GM23338 (cell line): Measurements from ENCODE around the gene IL6ST. TPM values are rescaled to one million over a fixed set of nuclear protein-coding genes. Genes with fewer than 3 reads are reported as not detected.

ENCODE experiments used
- ATAC-seq: fragments of 200-7000 bp; cut with Tn5 transposase; 3 replicates; pipeline ENCODE4 v1.9.1; 2020
- DNase-seq: peaks from one replicate; pipeline ENCODE4 v3.0.0-alpha.2; 2015; ENCODE audit warnings: low spot score
- H2AFZ ChIP-seq: fragments of 200-600 bp; sonication (generic); 2 replicates; pipeline ENCODE4 v1.8.0; 2016; ENCODE audit warnings: antibody characterized with exemption, mild to moderate bottlenecking, moderate library complexity
- H3F3A ChIP-seq: fragments of 200-600 bp; sonication (generic); replicated peaks from 2 replicates; pipeline ENCODE4 v1.8.0; 2017; ENCODE audit warnings: antibody characterized with exemption, mixed run types, low read depth
- H3K27ac ChIP-seq: fragments of 200-600 bp; sonication (generic); 2 replicates; pipeline ENCODE4 v1.6.1; 2016; ENCODE audit warnings: low read depth
- H3K27me3 ChIP-seq: fragments of 200-600 bp; sonication (generic); 2 replicates; pipeline ENCODE4 v1.8.0; 2016; ENCODE audit warnings: mild to moderate bottlenecking, mixed run types, moderate library complexity; ENCODE audit not compliant: insufficient read depth
- H3K36me3 ChIP-seq: fragments of 200-600 bp; sonication (generic); 2 replicates; pipeline ENCODE4 v1.8.0; 2016; ENCODE audit warnings: mild to moderate bottlenecking; ENCODE audit not compliant: insufficient read depth
- H3K4me1 ChIP-seq: fragments of 200-600 bp; sonication (generic); 2 replicates; pipeline ENCODE4 v1.8.0; 2016; ENCODE audit warnings: mild to moderate bottlenecking, moderate library complexity; ENCODE audit not compliant: insufficient read depth
- H3K4me2 ChIP-seq: fragments of 200-600 bp; sonication (generic); 2 replicates; pipeline ENCODE4 v1.7.1; 2017; ENCODE audit warnings: mixed run types
- H3K4me3 ChIP-seq: fragments of 200-600 bp; sonication (generic); 2 replicates; pipeline ENCODE4 v1.6.1; 2016; ENCODE audit warnings: mixed run types
- H3K79me2 ChIP-seq: fragments of 200-600 bp; sonication (generic); replicated peaks from 2 replicates; pipeline ENCODE4 v1.8.0; 2017; ENCODE audit warnings: mild to moderate bottlenecking; ENCODE audit not compliant: insufficient read depth
- H3K9me2 ChIP-seq: fragments of 200-600 bp; sonication (generic); 2 replicates; pipeline ENCODE4 v1.8.0; 2017; ENCODE audit not compliant: insufficient read depth
- H4K20me1 ChIP-seq: fragments of 200-600 bp; sonication (generic); replicated peaks from 2 replicates; pipeline ENCODE4 v1.8.0; 2017; ENCODE audit warnings: mild to moderate bottlenecking; ENCODE audit not compliant: insufficient read depth
- H3K27ac Mint-ChIP-seq: 2 replicates; pipeline ENCODE4 v1.8.0; 2020; ENCODE audit warnings: inconsistent platforms, mild to moderate bottlenecking, moderate library complexity, mixed read lengths
- H3K27me3 Mint-ChIP-seq: 3 replicates; pipeline ENCODE4 v1.8.0; 2022; ENCODE audit warnings: low read depth, mild to moderate bottlenecking, moderate library complexity, mixed read lengths, inconsistent platforms; ENCODE audit not compliant: insufficient read depth, poor library complexity
- H3K36me3 Mint-ChIP-seq: 3 replicates; pipeline ENCODE4 v1.8.0; 2021; ENCODE audit warnings: low read depth, mild to moderate bottlenecking, inconsistent platforms, moderate library complexity, mixed read lengths
- H3K4me1 Mint-ChIP-seq: 3 replicates; pipeline ENCODE4 v1.8.0; 2020; ENCODE audit warnings: mild to moderate bottlenecking, inconsistent platforms, mixed read lengths
- H3K4me3 Mint-ChIP-seq: 3 replicates; pipeline ENCODE4 v1.8.0; 2021; ENCODE audit warnings: moderate library complexity, mild to moderate bottlenecking, inconsistent platforms, mixed read lengths
- H3K9me3 Mint-ChIP-seq: 3 replicates; pipeline ENCODE4 v1.8.0; 2020; ENCODE audit warnings: moderate library complexity, mild to moderate bottlenecking, inconsistent platforms, mixed read lengths
- EZH2 ChIP-seq: fragments of 200-600 bp; sonication (generic); IDR thresholded peaks from one replicate; pipeline ENCODE4 v1.8.0; 2017; ENCODE audit warnings: antibody characterized with exemption, mild to moderate bottlenecking, low read depth; ENCODE audit not compliant: unreplicated experiment
- EZH2phosphoT487 ChIP-seq: fragments of 200-600 bp; sonication (generic); IDR thresholded peaks from one replicate; pipeline ENCODE4 v1.8.1; 2018; ENCODE audit warnings: antibody characterized with exemption; ENCODE audit not compliant: unreplicated experiment
- JUNB ChIP-seq: IDR thresholded peaks from one replicate; pipeline ENCODE4 v1.6.1; 2016; ENCODE audit warnings: antibody characterized with exemption; ENCODE audit not compliant: unreplicated experiment
- NANOG ChIP-seq: IDR thresholded peaks from 2 replicates; pipeline ENCODE4 v1.6.1; 2016; ENCODE audit warnings: antibody characterized with exemption, borderline replicate concordance
- POLR2AphosphoS5 ChIP-seq: IDR thresholded peaks from 2 replicates; pipeline ENCODE4 v1.6.1; 2016; ENCODE audit warnings: antibody characterized with exemption, low read depth
- STAT1 ChIP-seq: IDR thresholded peaks from one replicate; pipeline ENCODE4 v1.6.1; 2016; ENCODE audit warnings: antibody characterized with exemption; ENCODE audit not compliant: unreplicated experiment
- ZNF114 ChIP-seq: fragments of 250-450 bp; sonication (Bioruptor Pico); IDR thresholded peaks from 2 replicates; pipeline ENCODE4 v1.5.0; 2020; ENCODE audit warnings: mild to moderate bottlenecking, moderate library complexity
- ZNF331 ChIP-seq: fragments of 250-450 bp; sonication (Bioruptor Pico); IDR thresholded peaks from 2 replicates; pipeline ENCODE4 v1.5.0; 2020; ENCODE audit warnings: low read depth, mild to moderate bottlenecking, moderate library complexity
- polyA plus RNA-seq: library from polyadenylated mRNA; unstranded; fragments of >200 nt; fragmentation: Nextera tagmentation; extraction: Ambion mirVana; gene quantifications from 2 replicates; pipeline ENCODE4 v1.2.1, GENCODE V29; 2016
- total RNA-seq: library from RNA; depleted of rRNA; stranded (reverse); fragments of >200 nt; shearing (Covaris generic); gene quantifications from 2 replicates; pipeline ENCODE4 v1.2.3, GENCODE V29; 2014
- TF ChIP-seq, protein P1 (sequence below): IDR thresholded peaks from 2 replicates; pipeline ENCODE4 v1.6.1; 2016; ENCODE audit warnings: antibody characterized with exemption
- TF ChIP-seq, protein P2 (sequence below): fragments of 250-450 bp; sonication (Bioruptor Pico); IDR thresholded peaks from 2 replicates; pipeline ENCODE4 v1.5.0; 2020; ENCODE audit warnings: mild to moderate bottlenecking, moderate library complexity
- TF ChIP-seq, protein P3 (sequence below), 2 experiments: fragments of 200-600 bp in 1 of 2; sonication (generic) in 1 of 2; conservative IDR thresholded peaks; 2 replicates each; pipeline versions ENCODE4 v1.5.1 to v1.6.1; 2016 to 2017; ENCODE audit warnings: antibody characterized with exemption in 2 of 2, low read depth in 2 of 2, mild to moderate bottlenecking in 2 of 2, moderate library complexity in 1 of 2
- TF ChIP-seq, protein P4 (sequence below): IDR thresholded peaks from one replicate; pipeline ENCODE4 v1.6.1; 2018; ENCODE audit warnings: antibody characterized with exemption; ENCODE audit not compliant: unreplicated experiment

IL6ST gene
- total and polyA plus RNA-seq, 2 experiments from 2014 or later: 6.7 to 9.8 TPM

DNA sequence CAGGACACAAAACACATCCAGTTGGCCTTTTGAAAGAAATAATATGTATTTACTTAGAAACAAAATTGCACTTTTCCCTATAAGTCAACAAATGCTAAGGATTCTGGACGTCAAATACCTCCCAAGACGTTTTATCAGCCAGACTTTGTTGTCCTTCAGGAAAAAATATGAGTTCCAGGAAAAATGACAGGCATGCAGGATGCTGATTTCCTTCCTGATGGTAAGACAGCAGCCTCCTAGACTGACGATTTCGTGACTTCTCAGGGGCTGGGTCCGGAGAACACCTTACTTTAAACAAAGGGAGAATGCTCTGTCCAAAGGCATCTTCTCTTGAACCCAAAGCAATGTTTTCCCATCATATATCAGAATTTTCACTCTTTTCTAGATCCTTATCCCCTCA is 69.1 kb downstream of the IL6ST start:
- Mint-ChIP-seq H3K9me3 (no peaks in the 10 kb centered on the region; the same call in 2 of the 3 replicates), H3K4me3 (no peak overlapping the region), H3K4me1 (peaks cover 8% of the 10 kb centered on the region), H3K36me3 (no peaks in the 10 kb centered on the region; the same call in 2 of the 3 replicates), H3K27ac (no peak overlapping the region), H3K27me3 (peaks cover 7% of the 10 kb centered on the region)
- DNase-seq (no peak), ATAC-seq (no peak)
- no peaks in the 10 kb centered on the region; the same call in 1 of the 2 replicates for H4K20me1 ChIP-seq
- no peaks in the 10 kb centered on the region for H3K36me3 ChIP-seq
- no peaks in the 10 kb centered on the region for H3K4me1 ChIP-seq
- TF ChIP-seq NANOG (no peak), EZH2 (no peak), ZNF331 (CRISPR knock-in tag) (no peak), POLR2AphosphoS5 (no peak), EZH2phosphoT487 (no peak), ZNF114 (CRISPR knock-in tag) (no peak), JUNB (no peak), STAT1 (no peak)
- TF ChIP-seq, protein P1, sequence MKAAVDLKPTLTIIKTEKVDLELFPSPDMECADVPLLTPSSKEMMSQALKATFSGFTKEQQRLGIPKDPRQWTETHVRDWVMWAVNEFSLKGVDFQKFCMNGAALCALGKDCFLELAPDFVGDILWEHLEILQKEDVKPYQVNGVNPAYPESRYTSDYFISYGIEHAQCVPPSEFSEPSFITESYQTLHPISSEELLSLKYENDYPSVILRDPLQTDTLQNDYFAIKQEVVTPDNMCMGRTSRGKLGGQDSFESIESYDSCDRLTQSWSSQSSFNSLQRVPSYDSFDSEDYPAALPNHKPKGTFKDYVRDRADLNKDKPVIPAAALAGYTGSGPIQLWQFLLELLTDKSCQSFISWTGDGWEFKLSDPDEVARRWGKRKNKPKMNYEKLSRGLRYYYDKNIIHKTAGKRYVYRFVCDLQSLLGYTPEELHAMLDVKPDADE: no peak
- TF ChIP-seq, protein P2, sequence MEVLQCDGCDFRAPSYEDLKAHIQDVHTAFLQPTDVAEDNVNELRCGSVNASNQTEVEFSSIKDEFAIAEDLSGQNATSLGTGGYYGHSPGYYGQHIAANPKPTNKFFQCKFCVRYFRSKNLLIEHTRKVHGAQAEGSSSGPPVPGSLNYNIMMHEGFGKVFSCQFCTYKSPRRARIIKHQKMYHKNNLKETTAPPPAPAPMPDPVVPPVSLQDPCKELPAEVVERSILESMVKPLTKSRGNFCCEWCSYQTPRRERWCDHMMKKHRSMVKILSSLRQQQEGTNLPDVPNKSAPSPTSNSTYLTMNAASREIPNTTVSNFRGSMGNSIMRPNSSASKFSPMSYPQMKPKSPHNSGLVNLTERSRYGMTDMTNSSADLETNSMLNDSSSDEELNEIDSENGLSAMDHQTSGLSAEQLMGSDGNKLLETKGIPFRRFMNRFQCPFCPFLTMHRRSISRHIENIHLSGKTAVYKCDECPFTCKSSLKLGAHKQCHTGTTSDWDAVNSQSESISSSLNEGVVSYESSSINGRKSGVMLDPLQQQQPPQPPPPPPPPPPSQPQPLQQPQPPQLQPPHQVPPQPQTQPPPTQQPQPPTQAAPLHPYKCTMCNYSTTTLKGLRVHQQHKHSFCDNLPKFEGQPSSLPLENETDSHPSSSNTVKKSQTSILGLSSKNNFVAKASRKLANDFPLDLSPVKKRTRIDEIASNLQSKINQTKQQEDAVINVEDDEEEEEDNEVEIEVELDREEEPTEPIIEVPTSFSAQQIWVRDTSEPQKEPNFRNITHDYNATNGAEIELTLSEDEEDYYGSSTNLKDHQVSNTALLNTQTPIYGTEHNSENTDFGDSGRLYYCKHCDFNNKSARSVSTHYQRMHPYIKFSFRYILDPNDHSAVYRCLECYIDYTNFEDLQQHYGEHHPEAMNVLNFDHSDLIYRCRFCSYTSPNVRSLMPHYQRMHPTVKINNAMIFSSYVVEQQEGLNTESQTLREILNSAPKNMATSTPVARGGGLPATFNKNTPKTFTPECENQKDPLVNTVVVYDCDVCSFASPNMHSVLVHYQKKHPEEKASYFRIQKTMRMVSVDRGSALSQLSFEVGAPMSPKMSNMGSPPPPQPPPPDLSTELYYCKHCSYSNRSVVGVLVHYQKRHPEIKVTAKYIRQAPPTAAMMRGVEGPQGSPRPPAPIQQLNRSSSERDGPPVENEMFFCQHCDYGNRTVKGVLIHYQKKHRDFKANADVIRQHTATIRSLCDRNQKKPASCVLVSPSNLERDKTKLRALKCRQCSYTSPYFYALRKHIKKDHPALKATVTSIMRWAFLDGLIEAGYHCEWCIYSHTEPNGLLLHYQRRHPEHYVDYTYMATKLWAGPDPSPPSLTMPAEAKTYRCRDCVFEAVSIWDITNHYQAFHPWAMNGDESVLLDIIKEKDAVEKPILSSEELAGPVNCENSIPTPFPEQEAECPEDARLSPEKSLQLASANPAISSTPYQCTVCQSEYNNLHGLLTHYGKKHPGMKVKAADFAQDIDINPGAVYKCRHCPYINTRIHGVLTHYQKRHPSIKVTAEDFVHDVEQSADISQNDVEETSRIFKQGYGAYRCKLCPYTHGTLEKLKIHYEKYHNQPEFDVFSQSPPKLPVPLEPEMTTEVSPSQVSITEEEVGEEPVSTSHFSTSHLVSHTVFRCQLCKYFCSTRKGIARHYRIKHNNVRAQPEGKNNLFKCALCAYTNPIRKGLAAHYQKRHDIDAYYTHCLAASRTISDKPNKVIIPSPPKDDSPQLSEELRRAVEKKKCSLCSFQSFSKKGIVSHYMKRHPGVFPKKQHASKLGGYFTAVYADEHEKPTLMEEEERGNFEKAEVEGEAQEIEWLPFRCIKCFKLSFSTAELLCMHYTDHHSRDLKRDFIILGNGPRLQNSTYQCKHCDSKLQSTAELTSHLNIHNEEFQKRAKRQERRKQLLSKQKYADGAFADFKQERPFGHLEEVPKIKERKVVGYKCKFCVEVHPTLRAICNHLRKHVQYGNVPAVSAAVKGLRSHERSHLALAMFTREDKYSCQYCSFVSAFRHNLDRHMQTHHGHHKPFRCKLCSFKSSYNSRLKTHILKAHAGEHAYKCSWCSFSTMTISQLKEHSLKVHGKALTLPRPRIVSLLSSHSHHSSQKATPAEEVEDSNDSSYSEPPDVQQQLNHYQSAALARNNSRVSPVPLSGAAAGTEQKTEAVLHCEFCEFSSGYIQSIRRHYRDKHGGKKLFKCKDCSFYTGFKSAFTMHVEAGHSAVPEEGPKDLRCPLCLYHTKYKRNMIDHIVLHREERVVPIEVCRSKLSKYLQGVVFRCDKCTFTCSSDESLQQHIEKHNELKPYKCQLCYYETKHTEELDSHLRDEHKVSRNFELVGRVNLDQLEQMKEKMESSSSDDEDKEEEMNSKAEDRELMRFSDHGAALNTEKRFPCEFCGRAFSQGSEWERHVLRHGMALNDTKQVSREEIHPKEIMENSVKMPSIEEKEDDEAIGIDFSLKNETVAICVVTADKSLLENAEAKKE (CRISPR knock-in tag): no peak
- TF ChIP-seq, protein P3, sequence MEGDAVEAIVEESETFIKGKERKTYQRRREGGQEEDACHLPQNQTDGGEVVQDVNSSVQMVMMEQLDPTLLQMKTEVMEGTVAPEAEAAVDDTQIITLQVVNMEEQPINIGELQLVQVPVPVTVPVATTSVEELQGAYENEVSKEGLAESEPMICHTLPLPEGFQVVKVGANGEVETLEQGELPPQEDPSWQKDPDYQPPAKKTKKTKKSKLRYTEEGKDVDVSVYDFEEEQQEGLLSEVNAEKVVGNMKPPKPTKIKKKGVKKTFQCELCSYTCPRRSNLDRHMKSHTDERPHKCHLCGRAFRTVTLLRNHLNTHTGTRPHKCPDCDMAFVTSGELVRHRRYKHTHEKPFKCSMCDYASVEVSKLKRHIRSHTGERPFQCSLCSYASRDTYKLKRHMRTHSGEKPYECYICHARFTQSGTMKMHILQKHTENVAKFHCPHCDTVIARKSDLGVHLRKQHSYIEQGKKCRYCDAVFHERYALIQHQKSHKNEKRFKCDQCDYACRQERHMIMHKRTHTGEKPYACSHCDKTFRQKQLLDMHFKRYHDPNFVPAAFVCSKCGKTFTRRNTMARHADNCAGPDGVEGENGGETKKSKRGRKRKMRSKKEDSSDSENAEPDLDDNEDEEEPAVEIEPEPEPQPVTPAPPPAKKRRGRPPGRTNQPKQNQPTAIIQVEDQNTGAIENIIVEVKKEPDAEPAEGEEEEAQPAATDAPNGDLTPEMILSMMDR (conservative IDR thresholded peaks at IDR 0.05; ENCODE audit: low read depth in 2 of 2): no peak
- TF ChIP-seq, protein P4, sequence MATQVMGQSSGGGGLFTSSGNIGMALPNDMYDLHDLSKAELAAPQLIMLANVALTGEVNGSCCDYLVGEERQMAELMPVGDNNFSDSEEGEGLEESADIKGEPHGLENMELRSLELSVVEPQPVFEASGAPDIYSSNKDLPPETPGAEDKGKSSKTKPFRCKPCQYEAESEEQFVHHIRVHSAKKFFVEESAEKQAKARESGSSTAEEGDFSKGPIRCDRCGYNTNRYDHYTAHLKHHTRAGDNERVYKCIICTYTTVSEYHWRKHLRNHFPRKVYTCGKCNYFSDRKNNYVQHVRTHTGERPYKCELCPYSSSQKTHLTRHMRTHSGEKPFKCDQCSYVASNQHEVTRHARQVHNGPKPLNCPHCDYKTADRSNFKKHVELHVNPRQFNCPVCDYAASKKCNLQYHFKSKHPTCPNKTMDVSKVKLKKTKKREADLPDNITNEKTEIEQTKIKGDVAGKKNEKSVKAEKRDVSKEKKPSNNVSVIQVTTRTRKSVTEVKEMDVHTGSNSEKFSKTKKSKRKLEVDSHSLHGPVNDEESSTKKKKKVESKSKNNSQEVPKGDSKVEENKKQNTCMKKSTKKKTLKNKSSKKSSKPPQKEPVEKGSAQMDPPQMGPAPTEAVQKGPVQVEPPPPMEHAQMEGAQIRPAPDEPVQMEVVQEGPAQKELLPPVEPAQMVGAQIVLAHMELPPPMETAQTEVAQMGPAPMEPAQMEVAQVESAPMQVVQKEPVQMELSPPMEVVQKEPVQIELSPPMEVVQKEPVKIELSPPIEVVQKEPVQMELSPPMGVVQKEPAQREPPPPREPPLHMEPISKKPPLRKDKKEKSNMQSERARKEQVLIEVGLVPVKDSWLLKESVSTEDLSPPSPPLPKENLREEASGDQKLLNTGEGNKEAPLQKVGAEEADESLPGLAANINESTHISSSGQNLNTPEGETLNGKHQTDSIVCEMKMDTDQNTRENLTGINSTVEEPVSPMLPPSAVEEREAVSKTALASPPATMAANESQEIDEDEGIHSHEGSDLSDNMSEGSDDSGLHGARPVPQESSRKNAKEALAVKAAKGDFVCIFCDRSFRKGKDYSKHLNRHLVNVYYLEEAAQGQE: no peak
- no peak overlapping the region for H3K4me3 ChIP-seq
- H3F3A ChIP-seq: no peaks in the 10 kb centered on the region
- H2AFZ ChIP-seq: no peak overlapping the region; the same call in 1 of the 2 replicates
- H3K9me2 ChIP-seq: no peaks in the 10 kb centered on the region
- H3K27me3 ChIP-seq: no peaks in the 10 kb centered on the region
- no peak overlapping the region for H3K27ac ChIP-seq
- H3K79me2 ChIP-seq: no peaks in the 10 kb centered on the region
- no peak overlapping the region for H3K4me2 ChIP-seq
